ENCODE measurements around the gene RFX8.
"Not testable (repeated sequence)": the region's sequence is repeated elsewhere in the genome, so short reads cannot be mapped to it uniquely, and the experiment has no call there.

The RFX8 gene

DNA sequence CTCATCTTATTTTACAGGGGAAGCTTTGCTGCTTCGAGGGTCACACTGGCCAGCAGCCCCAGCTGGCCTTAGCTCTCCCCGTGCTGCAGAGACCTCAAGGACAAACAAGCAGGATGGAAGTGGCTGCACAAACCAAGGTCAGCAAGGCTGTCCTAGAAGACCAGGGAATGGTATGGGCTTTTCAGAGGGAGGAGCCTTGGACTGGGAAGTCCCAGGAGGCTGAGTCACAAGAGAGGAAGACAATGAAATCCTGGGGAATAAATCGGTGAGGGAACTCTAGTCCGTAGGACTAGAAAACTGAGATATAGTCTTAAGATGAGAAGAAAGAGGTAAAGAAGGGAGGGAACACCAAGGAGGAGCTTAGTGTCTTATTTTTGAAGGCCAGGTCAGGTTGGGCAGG lies 103.3 kb downstream of the RFX8 start:
- DNase-seq: no peak

DNA sequence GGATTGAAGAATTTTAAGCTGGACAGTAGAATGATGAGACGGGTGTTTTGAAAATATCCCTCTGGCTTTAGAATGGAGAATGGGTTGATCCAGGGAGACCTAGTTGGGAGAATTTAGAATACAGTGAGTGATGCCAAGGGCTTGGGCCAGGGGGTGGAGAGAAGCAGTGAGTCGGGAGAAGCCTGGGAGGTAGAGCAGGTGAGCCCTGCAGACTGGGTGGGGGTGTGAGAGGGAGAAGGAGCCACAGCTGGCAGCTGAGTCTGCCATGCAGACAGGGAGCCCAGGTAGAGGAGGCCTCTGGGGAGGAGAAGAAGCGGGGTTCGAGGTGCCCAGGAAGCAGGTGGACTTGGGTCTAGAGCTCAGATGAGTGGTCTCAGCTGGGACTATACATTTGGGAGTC lies 105.8 kb downstream of the RFX8 start:
- no peak for DNase-seq

DNA sequence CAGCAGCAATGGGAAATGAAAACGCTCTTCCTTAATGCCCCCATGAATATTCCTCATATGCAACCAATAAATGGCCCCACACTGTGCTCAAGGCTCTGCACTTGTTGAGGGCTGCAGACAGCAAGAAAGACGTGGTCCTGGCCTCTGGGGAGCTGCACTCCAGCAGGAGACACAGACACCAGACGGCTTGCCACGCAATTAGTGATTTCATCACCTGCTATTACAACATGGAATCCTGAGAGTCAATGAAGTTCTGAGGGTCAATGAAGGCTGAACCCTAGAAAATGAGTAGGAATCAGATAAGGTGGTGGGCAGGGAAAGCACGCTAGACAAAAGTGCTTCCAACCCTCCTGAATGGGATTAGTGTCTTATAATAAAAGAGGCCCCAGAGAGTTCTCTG lies 106.5 kb downstream of the RFX8 start:
- no peak for DNase-seq

DNA sequence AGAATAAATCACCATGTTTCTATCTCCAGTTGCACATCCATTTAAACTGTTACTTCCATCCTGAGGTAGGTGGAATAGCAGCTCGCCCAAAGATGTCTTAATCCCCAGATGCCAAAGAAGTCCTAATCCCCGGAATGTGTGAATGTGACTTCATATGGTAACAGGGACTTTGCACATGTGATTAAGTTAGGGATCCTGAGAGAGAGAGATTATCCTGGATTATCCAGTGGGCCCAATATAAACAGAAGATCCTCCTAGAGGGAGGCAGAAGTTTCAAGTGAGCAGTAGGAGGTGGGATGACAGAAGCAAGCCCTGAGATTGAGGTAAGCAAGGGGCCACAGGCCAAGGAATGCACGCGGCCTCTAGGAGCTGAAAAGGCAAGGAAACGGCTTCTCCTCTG lies 107.4 kb downstream of the RFX8 start:
- DNase-seq: no peak

DNA sequence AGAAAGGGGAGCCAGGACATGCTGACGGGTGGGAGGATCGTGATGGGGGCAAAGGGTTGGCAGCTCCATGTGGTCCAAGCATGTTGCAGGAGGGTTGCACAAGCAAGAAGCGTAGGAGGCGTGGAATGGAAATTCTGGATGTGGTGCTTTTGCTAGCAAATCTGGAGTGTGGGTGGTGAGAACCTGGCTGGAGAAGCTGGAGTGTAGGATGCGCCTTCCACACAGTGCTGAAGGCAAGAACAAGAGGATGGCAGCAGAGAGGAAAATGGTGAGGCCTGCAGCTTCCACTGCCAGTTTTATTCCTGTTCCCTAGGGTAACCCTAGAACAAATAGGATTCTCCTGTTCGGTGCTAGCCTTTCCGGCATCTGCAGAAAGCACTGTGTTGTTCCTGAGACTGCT lies 110.0 kb downstream of the RFX8 start:
- DNase-seq: no peak

DNA sequence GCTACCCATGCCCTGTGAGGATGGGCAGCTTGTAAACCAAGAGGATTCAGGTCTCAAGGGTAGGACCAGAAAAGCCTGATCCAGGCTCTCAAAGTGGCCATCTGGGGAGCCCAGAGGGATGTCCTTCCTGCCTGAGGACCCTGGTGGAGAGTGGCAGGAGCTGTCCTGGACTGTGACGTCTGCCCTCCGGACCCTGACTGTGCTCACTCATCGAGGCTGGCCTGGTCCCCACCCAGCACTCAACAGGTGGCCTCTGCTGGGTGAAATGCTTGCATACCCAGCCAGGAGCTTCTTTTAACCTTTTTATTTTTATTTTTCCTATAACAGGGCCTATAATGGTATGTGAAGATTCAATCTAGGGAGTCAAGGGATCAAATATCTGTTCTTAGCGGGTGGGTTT lies 112.1 kb downstream of the RFX8 start:
- no peak for DNase-seq

DNA sequence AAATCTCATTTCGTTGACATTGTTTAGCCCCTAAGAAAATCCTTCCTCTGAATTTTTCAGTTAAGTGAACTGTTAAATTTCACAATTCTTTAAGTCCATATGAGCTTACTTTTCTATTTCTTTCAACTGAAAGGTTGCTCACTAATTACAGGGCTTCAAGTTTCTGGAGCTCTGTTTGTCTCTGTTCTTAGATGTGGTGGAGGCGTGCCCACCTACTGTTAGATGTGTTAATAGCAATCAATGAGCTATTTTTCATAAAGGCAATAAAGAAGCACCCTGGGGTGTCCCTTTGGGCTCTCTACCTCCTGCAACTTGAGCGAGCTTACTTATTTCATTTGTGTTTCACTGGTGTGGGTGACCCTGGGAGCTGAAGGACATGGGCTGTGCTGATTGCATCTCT lies 112.6 kb downstream of the RFX8 start:
- no peak for DNase-seq

DNA sequence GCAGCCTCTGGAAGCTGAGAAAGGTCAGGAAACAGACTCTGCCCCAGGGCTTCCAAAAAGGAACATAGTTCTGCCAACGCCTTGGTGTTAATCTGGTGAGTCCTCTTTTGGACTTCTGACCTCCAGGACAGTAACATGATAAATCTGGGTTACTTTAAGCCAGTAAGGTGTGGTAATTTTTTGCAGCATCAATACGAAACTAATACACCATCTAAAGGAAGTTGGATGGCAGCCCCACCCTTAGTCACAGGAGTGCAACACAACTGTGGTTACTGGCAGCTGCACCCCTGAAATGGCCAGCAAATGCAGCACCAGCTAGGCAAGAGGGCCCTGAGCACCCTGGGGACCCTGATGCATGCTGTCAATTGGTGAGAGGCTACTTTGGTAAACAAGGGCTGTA lies 113.4 kb downstream of the RFX8 start:
- DNase-seq: no peak

DNA sequence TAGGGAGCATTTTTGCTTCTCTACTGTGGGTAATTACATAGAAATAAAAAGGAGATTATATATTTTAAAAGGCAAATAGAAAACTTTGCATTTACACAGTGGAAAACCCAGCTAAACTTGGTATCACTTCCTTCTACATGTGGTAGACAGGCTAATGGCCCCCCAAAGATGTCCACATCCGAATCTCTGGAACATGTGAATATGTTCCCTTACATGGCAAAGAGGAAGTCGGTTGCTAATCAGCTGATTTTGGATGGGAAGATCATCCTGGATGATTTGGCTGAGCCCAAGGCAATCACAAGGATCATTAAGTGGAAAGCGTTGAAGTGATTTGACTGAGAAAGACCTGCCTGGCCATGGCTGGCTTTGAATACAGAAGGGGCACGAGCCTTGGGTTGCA lies 113.8 kb downstream of the RFX8 start:
- DNase-seq: no peak

DNA sequence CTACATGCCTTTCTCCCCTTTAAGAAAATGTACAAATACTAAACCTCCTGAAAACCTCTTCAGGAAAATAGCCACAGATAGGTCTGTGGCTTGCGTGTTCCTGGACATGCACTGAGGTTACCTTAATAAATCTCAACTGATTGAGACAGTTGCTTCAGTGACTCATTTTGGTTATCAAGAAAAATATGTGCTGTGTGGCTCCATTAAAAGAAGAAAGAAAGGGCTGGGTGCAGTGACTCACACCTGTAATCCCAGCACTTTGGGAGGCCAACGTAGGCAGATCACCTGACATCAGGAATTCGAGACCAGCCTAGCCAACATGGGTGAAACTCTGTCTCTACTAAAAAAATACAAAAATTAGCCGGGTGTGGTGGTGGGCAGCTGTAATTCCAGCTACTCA lies 114.7 kb downstream of the RFX8 start:
- DNase-seq: no peak

DNA sequence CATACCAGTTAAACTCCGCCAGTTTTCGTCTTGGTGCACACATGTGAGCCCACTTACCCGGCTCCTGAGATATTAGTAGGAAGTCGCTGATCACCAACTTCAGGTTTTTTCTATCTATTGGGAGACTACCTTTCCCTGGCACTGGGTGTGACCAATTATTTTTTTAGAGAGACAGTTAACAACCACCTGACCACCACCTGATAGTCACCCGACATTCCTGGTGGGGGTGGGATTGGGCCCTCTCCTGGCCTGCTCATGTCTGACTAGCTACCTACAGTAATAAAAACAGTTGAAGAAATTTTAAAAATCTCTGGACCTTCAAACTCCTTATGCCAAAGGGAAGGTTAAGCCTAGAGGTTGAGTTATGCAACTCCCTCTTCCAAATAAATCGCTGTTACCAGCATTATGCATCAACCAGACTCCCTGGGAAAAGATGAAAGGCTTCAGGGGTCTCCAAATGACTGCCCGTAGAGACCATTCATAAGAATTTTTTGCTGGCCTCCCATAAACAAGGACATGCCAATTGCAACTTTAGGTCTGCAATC lies 115.4 kb downstream of the RFX8 start:
- no peak for DNase-seq

DNA sequence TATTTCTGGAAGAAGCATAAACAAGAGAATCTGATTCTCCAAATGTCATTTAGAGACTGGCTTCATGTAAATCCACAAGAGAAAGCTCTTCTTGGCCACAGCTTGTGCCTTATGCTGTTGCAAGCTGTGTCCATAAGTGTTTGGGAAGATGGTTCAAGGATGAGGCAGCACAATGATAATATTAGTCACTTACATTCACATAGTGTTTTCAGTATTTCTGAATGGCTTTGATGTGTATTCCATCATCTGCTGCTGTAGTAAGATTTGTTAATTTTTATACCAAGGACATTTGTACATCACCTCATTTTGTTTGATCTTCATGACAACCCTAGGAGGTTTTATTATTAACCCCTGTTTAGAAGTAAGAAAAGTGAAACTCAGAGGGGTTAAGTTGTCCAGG lies 117.5 kb downstream of the RFX8 start:
- no peak for DNase-seq

DNA sequence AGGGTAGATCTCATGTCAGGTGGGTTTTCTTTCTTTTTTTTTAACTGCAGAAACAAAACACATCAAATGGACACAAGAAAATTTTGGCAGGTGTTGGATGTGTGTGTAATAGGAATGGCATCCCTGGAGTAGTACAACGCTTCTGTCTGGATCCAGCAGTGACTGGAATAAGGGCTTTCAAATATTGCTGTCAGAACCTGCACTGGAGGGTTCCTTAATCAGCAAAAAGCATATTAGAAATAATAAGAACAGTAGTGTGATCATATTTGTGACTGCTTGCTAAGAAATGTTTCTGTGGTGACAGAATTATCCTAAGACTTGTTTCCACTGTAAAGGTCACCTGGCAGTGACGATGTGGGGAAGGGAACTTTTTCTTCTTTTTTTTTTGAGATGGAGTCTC lies 118.4 kb downstream of the RFX8 start:
- DNase-seq: no peak

DNA sequence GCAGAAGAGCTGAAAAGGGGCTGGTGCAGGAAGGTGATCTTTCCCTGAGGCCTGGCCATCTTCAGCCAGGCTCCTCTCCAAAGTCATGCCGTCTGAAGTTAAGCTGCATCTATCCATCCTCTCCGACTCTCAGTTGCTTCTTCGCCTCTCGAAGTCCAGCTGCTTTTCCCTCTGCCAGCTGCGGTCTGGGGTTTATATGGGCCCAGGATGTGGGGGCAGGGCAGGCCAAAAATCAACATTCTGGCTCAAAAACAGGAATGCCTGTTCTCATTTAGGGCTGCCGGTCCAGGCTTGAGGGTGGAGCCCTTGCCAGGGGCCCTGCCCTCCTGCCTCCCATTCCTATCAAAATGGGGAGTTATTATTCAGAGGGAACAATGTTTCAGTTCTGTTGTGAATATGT lies 118.9 kb downstream of the RFX8 start:
- no peak for DNase-seq

DNA sequence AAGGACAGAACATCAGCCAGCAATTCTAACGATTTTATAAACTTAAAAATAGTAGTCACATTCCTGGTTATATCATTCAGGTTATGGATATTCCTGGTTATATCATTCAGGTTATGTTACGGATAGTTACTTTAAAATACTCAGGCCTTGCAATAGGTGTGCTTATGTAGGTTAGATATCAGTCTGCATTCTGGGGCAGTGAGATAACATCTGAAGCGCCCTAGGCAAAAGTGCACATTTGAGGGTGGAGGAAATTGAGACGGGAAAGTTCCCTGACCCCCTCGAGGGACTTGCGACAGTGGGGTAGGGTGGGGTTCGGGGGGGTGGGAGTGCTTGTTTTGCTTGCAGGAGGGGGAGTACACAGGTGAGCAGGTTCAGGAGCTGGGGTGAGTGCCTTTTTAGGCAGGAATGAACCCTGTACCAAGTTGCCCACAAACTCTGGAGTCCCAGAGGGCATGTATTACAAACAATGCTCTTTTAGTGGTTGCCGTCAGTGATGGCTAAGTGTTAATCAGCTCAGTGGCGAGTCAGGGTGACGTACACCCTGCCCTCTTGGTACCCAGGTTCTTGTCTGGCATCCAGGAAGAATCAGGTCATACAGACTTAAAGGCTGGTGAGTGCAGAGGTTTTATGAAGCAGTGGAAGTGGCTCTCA lies 119.4 kb downstream of the RFX8 start:
- no peak for DNase-seq

DNA sequence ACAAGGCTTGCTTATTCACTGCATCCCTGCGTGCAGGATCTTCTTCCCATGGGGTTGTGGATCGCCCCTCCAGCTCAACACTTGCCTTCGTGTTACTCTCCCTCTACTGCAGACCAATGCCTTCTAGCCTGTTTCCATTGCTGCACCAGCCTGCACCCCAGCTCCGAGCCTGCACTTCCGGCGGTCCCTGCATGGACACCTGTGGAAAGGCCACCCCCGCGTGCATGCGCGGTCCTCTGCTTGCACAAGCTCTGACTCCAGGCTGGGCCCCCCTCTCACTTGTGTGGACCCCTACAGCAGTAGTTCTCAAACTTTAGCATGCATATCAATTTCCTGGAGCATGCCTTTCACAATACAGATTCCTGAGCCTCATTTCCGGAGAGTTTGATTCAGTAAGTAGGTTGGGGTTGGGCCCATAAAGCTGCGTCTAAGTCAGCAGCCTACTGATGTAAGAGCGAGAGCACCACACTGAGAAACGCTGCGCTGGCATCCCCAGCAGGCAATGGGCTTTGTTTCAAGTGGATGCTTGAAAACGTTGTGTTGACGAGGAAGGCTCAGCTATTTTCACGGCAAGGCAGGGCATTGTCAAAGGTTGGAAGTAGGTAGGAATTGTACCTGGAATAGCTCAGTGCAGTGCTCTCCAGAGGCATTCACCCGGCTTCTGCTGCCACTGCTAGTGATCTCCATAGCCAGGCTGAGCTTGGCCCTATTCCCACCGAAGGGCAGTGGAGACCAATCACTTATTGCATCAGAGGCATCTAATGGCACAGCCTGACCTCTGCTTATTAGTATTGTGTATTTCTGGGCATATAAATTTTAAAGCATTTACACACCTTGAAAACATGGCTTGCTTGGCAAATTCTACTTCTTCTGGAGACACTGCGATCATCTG lies 120.2 kb downstream of the RFX8 start:
- DNase-seq: no peak

DNA sequence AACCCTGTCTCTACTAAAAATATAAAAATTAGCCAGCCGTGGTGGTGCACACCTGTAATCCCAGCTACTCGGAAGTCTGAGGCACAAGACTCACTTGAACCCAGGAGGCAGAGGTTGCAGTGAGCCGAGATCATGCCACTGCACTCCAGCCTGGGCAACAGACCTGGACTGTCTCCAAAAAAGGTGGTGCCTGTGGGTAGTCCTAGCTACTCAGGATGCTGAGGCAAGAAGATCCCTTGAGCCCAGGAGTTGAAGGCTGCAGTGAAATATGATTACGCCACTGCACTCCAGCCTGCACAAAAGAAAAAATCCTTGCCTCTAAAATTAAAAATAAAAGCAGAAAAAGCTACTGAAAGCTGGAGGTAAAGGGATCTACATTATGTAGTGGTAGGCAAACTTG lies 122.3 kb downstream of the RFX8 start:
- DNase-seq: not testable (repeated sequence)

DNA sequence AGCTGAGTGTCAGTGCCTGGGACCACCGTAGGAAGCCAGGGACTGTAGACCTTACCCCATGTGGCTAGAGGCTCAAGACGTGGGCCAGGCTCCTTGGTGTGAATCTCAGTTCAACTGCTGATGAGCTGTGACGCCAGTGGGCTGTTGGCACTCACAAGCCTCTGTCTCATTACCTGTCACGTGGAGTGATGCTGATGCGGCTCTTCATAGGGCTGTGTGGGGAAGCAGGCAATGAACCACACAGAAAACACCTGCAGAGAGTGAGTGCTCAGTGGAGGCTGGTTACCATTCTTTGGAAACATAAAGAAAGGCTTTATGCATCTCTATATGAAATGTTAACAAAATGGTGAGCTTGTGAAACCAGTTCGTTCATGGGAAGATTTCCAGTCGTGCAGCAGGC lies 123.7 kb downstream of the RFX8 start:
- no peak for DNase-seq

DNA sequence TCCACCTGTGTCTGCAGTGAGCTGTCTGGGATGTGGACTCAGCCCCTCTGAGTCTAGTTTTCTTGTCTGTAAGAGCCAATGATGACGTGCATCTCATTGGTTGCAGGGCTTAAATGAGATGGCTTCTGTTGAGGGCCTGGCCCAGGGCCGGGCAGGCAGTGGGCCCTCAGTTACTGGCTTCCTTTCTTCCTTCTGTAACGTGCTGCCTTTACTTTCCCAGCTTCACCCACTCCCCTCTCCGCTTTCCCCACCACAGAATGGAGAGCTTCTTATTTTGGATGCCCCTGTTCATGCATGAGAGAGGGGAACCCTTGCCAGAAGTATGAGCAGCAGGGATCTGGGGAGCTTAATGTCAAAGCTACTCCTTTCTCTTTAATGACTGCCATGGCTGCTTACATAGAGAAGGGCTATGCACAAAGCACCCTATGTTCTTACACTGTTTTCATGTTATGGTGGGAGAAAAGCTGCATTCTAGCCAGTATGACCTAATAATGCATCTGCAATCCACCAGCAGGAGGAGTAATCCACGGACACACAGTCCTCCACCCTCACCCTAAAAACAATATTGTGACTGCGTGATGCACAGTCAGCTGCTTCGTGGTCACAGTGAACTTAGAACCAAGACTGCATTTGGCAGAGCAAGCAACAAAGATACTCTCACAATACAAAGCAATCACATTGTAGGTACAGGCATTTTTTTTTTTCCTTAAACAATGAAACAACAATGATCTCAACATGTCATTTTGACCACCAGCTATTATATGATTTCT lies 124.8 kb downstream of the RFX8 start:
- no peak for DNase-seq

DNA sequence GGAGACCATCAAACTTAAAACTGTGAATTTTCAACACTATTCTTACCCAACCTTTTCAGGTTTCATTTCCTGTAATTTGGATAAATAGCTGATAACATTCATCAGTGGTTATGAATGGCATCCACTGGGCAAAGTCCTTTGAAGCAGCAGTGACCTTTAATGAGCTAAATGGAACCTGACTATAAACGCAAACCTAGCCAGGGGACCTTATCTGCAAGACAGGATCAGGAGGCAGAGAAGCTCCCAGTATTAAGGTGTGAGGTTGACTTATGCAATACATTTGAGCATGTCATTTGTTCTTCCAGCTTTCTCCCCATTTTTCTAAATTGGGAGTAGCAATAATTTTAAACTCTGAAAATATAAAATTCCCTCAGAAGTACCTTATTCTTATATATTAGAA lies 126.0 kb downstream of the RFX8 start:
- DNase-seq: no peak
